NCI-H2081 treated with DMSO at 0.1 percent for 48 hours (cell line): ENCODE results near the gene PSMF1.
"Not testable (repeated sequence)": the region's sequence is repeated elsewhere in the genome, so short reads cannot be mapped to it uniquely, and the experiment has no call there.

Experiments used
- DNase-seq: peaks from one replicate; lab custom pipeline; 2025; lab: John Stamatoyannopoulos, UW

The PSMF1 gene

DNA sequence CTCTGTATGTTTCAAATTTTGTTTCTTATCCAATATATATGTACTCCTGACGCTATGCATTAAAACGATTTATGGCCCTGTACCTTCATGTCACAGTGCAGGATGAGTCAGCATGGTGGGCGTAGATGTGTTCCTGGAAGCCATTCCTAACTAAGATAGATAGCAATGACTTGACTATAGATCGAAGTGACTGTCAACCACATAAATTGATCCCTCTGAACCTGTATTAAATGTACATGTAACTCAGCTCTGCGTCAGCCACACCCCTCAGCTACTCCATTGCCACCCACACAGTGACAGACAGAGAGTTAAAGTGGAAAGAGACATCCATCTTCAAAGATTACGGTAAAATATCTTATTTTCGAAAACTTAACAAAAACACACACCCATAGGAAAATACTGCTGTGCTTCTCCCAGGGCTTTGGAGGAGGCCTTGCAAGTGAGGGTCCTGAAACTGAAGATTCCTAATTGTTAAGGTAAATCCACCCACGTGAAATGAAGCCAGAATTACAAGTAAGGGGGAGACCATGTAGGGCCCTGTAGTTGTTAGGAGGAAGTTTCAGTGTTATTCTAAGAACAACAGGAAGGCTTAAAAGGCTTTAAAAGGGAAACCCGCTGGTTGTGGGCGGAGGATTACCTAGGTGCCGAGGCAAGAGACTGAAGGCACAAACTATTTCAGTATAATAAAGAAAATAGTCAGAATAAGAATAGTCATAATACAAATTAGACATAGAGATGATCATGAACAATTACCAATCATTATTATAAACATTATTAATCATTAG is 97.2 kb downstream of the PSMF1 start:
- no peak for DNase-seq

DNA sequence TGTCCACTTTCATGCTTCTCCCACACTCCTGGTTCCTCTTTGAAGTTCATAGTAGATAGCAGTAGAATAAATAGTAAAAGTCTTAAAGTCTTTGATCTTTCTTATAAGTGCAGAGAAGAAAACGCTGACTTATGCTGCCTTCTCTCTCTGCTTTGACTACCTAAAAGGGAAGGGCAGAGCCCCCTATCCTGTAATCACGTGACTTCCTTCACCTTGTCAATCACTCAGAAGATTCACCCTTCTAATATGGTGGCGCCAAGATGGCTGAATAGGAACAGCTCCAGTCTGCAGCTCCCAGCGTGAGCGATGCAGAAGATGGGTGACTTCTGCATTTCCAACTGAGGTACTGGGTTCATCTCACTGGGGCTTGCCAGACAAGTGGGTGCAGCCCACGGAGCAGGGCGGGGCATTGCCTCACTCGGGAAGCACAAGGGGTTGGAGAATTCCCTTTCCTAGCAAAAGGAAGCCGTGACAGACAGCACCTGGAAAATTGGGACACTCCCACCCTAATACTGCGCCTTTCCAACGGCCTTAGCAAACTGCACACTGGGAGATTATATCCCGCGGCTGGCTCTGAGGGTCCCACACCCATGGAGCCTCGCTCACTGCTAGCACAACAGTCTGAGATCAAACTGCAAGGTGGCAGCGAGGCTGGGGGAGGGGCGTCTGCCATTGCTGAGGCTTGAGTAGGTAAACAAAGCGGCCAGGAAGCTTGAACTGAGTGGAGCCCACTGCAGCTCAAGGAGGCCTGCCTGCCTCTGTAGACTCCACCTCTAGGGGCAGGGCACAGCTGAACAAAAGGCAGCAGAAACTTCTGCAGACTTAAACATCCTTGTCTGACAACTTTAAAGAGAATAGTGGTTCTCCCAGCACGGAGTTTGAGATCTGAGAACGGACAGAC is 98.4 kb downstream of the PSMF1 start:
- not testable (repeated sequence) for DNase-seq
